ENCODE results near the gene STAT2.

GRCh38 chr12:56326126-56326525, 33.8 kb downstream of the STAT2 start:
- TF ChIP-seq CTCF (IDR thresholded peaks at IDR 0.05; ENCODE audit: low read length) (no peak), EZH2 (optimal IDR thresholded peaks at IDR 0.05; ENCODE audit: low read depth, low read length) (no peak), EZH2phosphoT487 (IDR thresholded peaks at IDR 0.05; ENCODE audit: low read length) (no peak)
